Measurements from ENCODE around the gene UBL7.

- TF ChIP-seq CTCF (IDR thresholded peaks at IDR 0.05; ENCODE audit: insufficient read depth, low read length, poor library complexity, severe bottlenecking) (no peak), EZH2phosphoT487 (conservative IDR thresholded peaks at IDR 0.05; ENCODE audit: low read length) (no peak)
Measured at GRCh38 chr15:74396146-74396438, 64.9 kb downstream of the UBL7 start.
